HG02870 (cell line): ENCODE data around the gene CCDC9B.

Source experiments
- ATAC-seq: cut with Tn5 transposase; IDR thresholded peaks from one replicate; pipeline ENCODE4 v1.9.1; 2021; ENCODE audit warnings: mild to moderate bottlenecking, moderate library complexity; ENCODE audit not compliant: unreplicated experiment

CCDC9B gene

GRCh38 chr15:40365624-40366456, 25.1 kb upstream of the CCDC9B start:
- no peak for ATAC-seq

DNA sequence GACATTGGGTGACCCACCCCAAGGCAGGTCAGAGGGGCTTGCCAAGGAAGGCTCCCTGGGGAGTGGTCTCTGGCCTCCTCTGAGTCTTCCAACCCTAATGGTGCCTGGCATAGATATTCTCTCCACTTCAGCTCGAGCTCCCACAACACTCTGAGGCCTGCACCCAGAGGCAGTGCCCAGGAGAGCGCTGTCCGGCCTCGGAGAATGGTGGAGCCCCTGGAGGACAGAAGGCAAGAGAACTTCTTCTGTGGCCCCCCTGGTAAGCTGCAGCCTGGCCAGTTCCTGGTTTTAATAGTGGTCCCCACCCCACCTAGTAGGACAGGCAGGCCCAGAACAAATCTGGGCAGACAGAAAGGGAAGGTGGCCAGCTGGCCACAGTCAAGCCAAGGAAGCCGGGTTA, 24.3 kb upstream of the CCDC9B start:
- ATAC-seq: no peak

GRCh38 chr15:40364251-40364650, 23.5 kb upstream of the CCDC9B start:
- no peak for ATAC-seq

- no peak for ATAC-seq
These were observed 22.9 kb upstream of the CCDC9B start for GRCh38 chr15:40363611-40364010.

GRCh38 chr15:40361640-40362039, 20.9 kb upstream of the CCDC9B start:
- no peak for ATAC-seq

GRCh38 chr15:40360015-40360414, 19.3 kb upstream of the CCDC9B start:
- ATAC-seq: no peak

DNA sequence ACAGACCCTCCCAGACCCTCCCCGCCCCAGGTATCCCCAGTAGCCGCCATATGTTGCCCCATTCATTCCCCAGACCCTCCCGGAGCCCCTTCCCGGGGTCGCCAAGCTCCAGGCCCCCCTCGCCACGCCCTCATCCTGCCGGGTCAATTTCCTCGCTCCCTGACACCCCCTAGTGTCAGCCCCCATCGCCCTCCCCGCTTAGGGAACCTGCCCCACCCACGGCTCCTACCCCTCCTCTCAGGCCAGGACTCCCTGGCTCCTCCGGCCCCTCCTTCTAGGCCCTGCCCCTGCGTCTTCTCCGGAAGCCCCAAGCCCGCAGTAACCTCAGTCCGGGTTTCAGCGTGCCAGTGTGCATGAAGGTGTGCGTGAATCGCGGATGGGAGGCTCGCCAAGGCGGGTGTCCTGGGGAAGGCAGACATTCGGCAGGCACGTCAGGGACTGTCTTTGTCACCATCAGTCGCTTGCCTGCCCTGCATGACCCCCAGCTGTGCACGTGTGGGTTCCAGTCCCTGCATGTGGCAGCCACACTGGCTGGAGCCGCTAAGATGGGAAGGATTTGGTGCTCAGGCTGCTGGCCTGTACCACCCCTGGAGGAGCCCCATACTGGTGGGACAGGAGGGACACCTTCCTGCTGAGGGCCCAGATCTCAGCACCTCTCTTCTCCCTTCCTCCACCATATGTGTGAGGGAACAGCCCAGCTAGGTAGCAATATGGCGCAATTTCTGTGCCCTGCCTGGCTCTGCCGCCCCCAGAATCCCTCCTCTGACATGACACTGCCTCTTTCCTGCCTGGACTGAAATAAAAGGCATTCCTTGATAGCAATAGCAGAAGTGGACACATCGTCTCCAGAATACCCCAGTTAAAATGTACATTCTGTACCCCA, 18.0 kb upstream of the CCDC9B start:
- ATAC-seq: no peak

GRCh38 chr15:40357723-40358470, 17.2 kb upstream of the CCDC9B start, which contains the start of gene DISP2:
Gene DISP2, plus strand, starts transcription at chr15:40358219. Its CDS starts 103 bp downstream, at chr15:40358322.
- peak; percentile 71 for ATAC-seq

GRCh38 chr15:40357246-40357645, 16.5 kb upstream of the CCDC9B start:
- no peak for ATAC-seq

DNA sequence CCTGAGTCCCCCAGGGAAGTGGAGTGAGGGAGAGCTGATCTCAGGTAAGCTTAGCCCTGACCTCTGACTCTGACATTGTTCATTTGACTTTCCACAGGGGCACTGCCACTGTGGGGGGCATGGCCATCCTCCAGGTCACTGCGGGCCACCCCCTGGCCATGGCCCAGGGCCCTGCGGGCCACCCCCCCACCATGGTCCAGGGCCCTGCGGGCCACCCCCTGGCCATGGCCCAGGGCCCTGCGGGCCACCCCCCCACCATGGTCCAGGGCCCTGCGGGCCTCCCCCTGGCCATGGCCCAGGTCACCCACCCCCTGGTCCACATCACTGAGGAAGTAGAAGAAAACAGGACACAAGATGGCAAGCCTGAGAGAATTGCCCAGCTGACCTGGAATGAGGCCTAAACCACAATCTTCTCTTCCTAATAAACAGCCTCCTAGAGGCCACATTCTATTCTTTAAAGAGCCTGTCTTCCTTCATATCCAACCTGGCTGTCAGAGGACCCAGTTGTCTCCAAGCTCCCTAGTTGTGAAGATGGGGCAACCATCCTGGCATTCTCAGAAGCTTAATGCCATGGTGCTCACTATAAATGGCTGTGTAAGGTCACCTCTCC, 15.3 kb upstream of the CCDC9B start:
- no peak for ATAC-seq

DNA sequence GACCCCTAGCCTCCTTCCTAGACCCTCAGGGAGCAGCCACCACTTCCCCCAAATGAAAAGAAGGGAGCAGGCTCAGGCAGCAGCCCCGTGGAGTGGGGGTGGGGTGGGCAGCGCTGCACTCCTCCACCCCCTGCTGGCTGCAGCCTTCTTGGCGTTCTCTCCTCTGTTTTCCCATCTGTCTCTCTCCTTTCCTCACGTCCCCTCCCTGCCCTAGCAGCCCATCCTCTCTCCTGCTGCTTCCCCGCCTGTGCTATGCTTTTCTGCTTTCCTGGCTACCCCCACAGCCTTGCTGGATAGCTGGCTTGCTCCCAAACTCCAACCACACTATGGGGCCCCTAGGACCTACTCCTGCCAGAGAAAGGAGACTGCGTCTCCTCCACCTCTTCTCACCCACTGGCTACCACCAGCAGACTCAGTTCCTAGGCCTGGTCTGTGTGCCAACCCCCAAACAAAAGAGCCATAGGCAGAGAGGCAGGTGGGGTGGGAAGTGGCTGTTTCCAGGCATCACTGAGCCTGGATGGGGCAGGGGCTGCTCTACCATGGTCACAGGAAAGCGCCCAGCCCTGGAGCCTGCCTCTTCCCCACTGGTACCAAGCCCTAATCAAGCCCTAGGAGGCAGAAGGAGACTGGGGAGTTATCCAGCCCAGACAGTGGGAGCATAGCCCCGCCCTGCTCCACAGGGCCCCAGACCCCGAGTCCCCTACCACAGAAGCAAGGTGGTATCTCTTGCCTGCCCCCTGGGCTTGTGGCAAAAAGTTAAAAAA, 13.9 kb upstream of the CCDC9B start:
- no peak for ATAC-seq

GRCh38 chr15:40353697-40354096, 13.0 kb upstream of the CCDC9B start:
- no peak for ATAC-seq

GRCh38 chr15:40352281-40352901, 11.7 kb upstream of the CCDC9B start:
- no peak for ATAC-seq

GRCh38 chr15:40349163-40349562, 8.4 kb upstream of the CCDC9B start:
- ATAC-seq: no peak

DNA sequence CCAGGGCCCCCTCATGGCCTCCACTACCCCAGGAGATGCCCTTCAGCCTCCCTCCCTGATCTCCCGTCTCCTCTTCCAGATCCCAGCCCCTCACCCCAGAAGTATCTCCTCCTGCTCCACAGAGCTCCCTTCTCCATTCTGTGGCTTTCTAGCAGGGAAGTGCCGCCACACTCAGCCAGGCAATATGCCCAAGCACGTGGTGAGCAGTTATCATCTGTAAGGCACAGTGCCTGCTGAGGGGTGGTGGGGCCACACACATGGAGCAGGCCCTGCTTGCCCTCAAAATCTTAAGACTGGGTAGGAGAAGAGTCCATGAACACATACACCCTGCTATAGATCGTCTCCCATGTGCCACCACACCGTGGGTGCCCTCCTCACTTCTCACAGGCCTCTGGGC, 7.7 kb upstream of the CCDC9B start:
- ATAC-seq: no peak

DNA sequence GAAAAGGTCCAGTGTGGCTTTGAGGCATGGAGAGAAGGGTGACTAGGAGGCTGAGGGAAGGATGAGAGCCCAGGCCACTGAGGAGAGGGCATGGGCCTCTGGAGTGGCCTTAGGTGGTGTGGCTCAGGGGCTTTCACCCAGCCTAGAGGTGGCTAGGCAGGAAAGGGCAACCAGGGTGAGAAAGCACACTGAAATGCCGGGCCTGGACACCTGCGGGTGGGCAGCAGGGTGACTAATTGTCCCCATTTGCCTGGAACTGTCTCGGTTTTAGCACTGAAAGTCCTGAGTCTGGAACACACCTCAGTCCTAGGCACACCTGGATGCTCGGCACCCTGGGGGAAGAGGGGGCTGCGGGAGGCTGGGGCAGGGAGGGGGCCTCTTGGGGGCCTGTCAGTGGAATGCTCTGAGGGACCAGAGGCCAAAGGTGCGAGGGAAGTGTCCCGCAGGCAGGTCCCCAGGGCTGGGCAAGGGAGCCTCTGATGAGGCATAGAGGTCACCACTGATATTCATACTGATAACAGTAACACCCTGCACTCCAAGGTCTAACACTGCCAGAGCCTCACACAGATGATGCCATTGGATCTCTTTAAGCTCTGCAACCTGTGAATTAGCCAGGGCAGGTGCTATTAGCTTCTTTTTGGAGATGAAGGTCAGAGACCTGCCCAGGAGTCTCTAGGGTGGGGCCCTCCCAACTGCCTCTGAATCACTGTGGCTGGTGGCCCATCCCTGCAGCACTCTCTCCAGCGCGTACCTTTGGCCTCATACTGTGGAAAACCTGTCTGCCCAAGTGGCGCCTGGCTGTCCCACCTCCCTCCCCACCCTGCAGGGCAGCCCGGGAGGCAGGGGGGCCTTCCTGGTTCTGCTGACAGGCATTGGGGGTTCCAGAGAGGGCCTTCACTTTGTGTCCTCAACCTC, 7.1 kb upstream of the CCDC9B start:
- no peak for ATAC-seq

- no peak for ATAC-seq
These were observed 6.1 kb upstream of the CCDC9B start for GRCh38 chr15:40346579-40347558.
